Head of caudate nucleus (tissue), 42 donors: ENCODE results near the gene GEMIN8.
A peak's percentile ranks its signal among the peaks of the same experiment; 100 is the strongest.

Experiments
- DNase-seq, 42 donors: peaks; one replicate each; pipeline versions ENCODE4 v3.0.0 to v3.0.0-alpha.2; 2020 to 2021; ENCODE audit warnings: mixed read lengths in 7 of 42
- intact Hi-C: fragments of 100-400 bp; cut with DNase I; formaldehyde crosslinking; loops from one replicate; pipeline ENCODE4 v1.15.0; 2022

The GEMIN8 gene

GRCh38 chrX:13966071-13966792 lies 63.5 kb downstream of the GEMIN8 start:
- intact Hi-C loops = no loop called here
- peak in 19 of 42 donors; percentile 9 to 62 (median 28) for DNase-seq

- peak in 38 of 42 donors; percentile 7 to 82 (median 42) for DNase-seq
- intact Hi-C loops = no loop called here
Measured at GRCh38 chrX:13965531-13965930, 64.2 kb downstream of the GEMIN8 start.

- intact Hi-C loops = no loop called here
- no peak for DNase-seq
Measured at GRCh38 chrX:13956998-13957397, 72.7 kb downstream of the GEMIN8 start.
